IMR-90 (cell line): ENCODE data around the gene GLI1. TPM values are rescaled to one million over a fixed set of nuclear protein-coding genes. Genes with fewer than 3 reads are reported as not detected.

ENCODE experiments used
- ATAC-seq: fragments of 200-7000 bp; cut with Tn5 transposase; 2 replicates; pipeline ENCODE4 v1.9.1; 2020; ENCODE audit warnings: low read depth, mild to moderate bottlenecking, moderate library complexity
- BruUV-seq: library from RNA; stranded (reverse); fragments of 400-500 nt; replicated peaks from 2 replicates; lab custom pipeline; 2021; lab: Mats Ljungman, UMichigan
- CTCF ChIA-PET: fragments of 300-600 bp; formaldehyde crosslinking; extraction: SDS; loops from one replicate; lab custom pipeline; 2021; ENCODE audit warnings: antibody characterized with exemption; lab: Yijun Ruan, JAX
- POLR2A ChIA-PET: fragments of 300-600 bp; sonication (Branson Sonifier 250); formaldehyde crosslinking; loops from one replicate; lab custom pipeline; 2022; ENCODE audit warnings: antibody characterized with exemption; ENCODE audit not compliant: unreplicated experiment; lab: Charles Lee
- DNase-seq: peaks from one replicate; pipeline ENCODE4 v3.0.0; 2013
- H2AFZ ChIP-seq: replicated peaks from 2 replicates; pipeline ENCODE3; 2013; ENCODE audit warnings: low read length, mild to moderate bottlenecking; ENCODE audit not compliant: poor library complexity
- H2AK5ac ChIP-seq: 2 replicates; pipeline ENCODE4 v1.6.1; 2013; ENCODE audit warnings: low read depth, low read length, inconsistent platforms
- H2AK9ac ChIP-seq: replicated peaks from 2 replicates; pipeline ENCODE3; 2013; ENCODE audit warnings: mild to moderate bottlenecking, low read depth, low read length, moderate library complexity; ENCODE audit not compliant: poor library complexity
- H2BK120ac ChIP-seq: 2 replicates; pipeline ENCODE4 v1.6.1; 2013; ENCODE audit warnings: low read depth, low read length, inconsistent platforms
- H2BK15ac ChIP-seq: 3 replicates; pipeline ENCODE4 v1.6.1; 2013; ENCODE audit warnings: low read depth, low read length, inconsistent platforms
- H2BK20ac ChIP-seq: 2 replicates; pipeline ENCODE4 v1.6.1; 2013; ENCODE audit warnings: low read depth, mild to moderate bottlenecking, inconsistent platforms, low read length, moderate library complexity
- H2BK5ac ChIP-seq: 2 replicates; pipeline ENCODE4 v1.6.1; 2013; ENCODE audit warnings: mild to moderate bottlenecking, low read depth, low read length, inconsistent platforms; ENCODE audit not compliant: poor library complexity, severe bottlenecking
- H3K14ac ChIP-seq: replicated peaks from 2 replicates; pipeline ENCODE4 v1.6.1; 2013; ENCODE audit warnings: low read depth, low read length, inconsistent platforms
- H3K18ac ChIP-seq: 2 replicates; pipeline ENCODE4 v1.6.1; 2013; ENCODE audit warnings: low read depth, low read length, control low read depth
- H3K23ac ChIP-seq: 2 replicates; pipeline ENCODE4 v1.6.1; 2013; ENCODE audit warnings: low read depth, low read length, inconsistent platforms
- H3K27ac ChIP-seq: 2 replicates; pipeline ENCODE4 v1.5.1; 2013; ENCODE audit warnings: mild to moderate bottlenecking, control low read depth, low read length; ENCODE audit not compliant: insufficient read depth
- H3K27me3 ChIP-seq: 2 replicates; pipeline ENCODE4 v1.6.1; 2013; ENCODE audit warnings: low read length; ENCODE audit not compliant: control insufficient read depth, insufficient read depth
- H3K36me3 ChIP-seq: 2 replicates; pipeline ENCODE4 v1.6.1; 2013; ENCODE audit warnings: low read length, mixed read lengths; ENCODE audit not compliant: control insufficient read depth, insufficient read depth
- H3K4ac ChIP-seq: 2 replicates; pipeline ENCODE4 v1.6.1; 2013; ENCODE audit warnings: low read depth, low read length, inconsistent platforms
- H3K4me1 ChIP-seq: 2 replicates; pipeline ENCODE4 v1.6.1; 2013; ENCODE audit warnings: low read length, mixed read lengths; ENCODE audit not compliant: control insufficient read depth, insufficient read depth
- H3K4me2 ChIP-seq: 2 replicates; pipeline ENCODE4 v1.6.1; 2013; ENCODE audit warnings: low read depth, mild to moderate bottlenecking, control low read depth, low read length, moderate library complexity
- H3K4me3 ChIP-seq: 2 replicates; pipeline ENCODE4 v1.5.1; 2013; ENCODE audit warnings: low read depth, mild to moderate bottlenecking, control low read depth, low read length, moderate library complexity; ENCODE audit not compliant: insufficient read depth
- H3K56ac ChIP-seq: 2 replicates; pipeline ENCODE4 v1.6.1; 2013; ENCODE audit warnings: low read length, inconsistent platforms; ENCODE audit not compliant: insufficient read depth; ENCODE audit errors: extremely low read depth
- H3K79me1 ChIP-seq, 2 experiments: 2 replicates each; pipeline ENCODE4 v1.6.1; 2013; ENCODE audit warnings: low read length in 2 of 2, inconsistent platforms in 1 of 2, low read depth in 1 of 2
- H3K9ac ChIP-seq: 2 replicates; pipeline ENCODE4 v1.6.1; 2013; ENCODE audit warnings: low read depth, low read length, control low read depth
- H3K9me1 ChIP-seq: 2 replicates; pipeline ENCODE4 v1.6.1; 2013; ENCODE audit warnings: low read length, inconsistent platforms; ENCODE audit not compliant: insufficient read depth
- H3K9me3 ChIP-seq: 2 replicates; pipeline ENCODE4 v1.6.1; 2013; ENCODE audit warnings: low read length; ENCODE audit not compliant: control insufficient read depth, insufficient read depth
- H4K20me1 ChIP-seq: 2 replicates; pipeline ENCODE4 v1.6.1; 2013; ENCODE audit warnings: low read length, inconsistent platforms; ENCODE audit not compliant: insufficient read depth
- H4K5ac ChIP-seq: 2 replicates; pipeline ENCODE4 v1.6.1; 2013; ENCODE audit warnings: mild to moderate bottlenecking, low read depth, low read length, control low read depth
- H4K8ac ChIP-seq, 2 experiments: 2 replicates each; pipeline ENCODE4 v1.6.1; 2013; ENCODE audit warnings: low read depth in 2 of 2, low read length in 2 of 2, control low read depth in 1 of 2, inconsistent platforms in 1 of 2
- H4K91ac ChIP-seq: 2 replicates; pipeline ENCODE4 v1.6.1; 2013; ENCODE audit warnings: low read depth, low read length, inconsistent platforms; ENCODE audit not compliant: insufficient read depth
- BHLHE40 ChIP-seq: fragments of 150-350 bp; IDR thresholded peaks from 2 replicates; pipeline ENCODE4 v1.6.1; 2016; ENCODE audit warnings: mild to moderate bottlenecking, low read depth, low read length
- CEBPB ChIP-seq: IDR thresholded peaks from 2 replicates; pipeline ENCODE4 v1.6.1; 2012; ENCODE audit warnings: low read depth, low read length, improper control_type of control experiment
- CHD1 ChIP-seq: IDR thresholded peaks from 2 replicates; pipeline ENCODE4 v1.6.1; 2012; ENCODE audit warnings: low read depth, low read length, improper control_type of control experiment
- CTCF ChIP-seq: conservative IDR thresholded peaks from 2 replicates; pipeline ENCODE4 v1.5.1; 2012; ENCODE audit warnings: mild to moderate bottlenecking, low read depth, low read length, improper control_type of control experiment
- ELK1 ChIP-seq: fragments of 150-350 bp; IDR thresholded peaks from 2 replicates; pipeline ENCODE4 v1.6.1; 2016; ENCODE audit warnings: low read depth, mild to moderate bottlenecking, low read length, moderate library complexity, borderline replicate concordance
- FOS ChIP-seq: fragments of 150-350 bp; IDR thresholded peaks from 2 replicates; pipeline ENCODE4 v1.6.1; 2016; ENCODE audit warnings: low read depth, low read length
- MAFK ChIP-seq: IDR thresholded peaks from 2 replicates; pipeline ENCODE4 v1.6.1; 2012; ENCODE audit warnings: low read depth, low read length, improper control_type of control experiment
- MAZ ChIP-seq: IDR thresholded peaks from 2 replicates; pipeline ENCODE4 v1.6.1; 2012; ENCODE audit warnings: low read depth, mild to moderate bottlenecking, low read length, improper control_type of control experiment, moderate library complexity, borderline replicate concordance
- MXI1 ChIP-seq: IDR thresholded peaks from 2 replicates; pipeline ENCODE4 v1.6.1; 2012; ENCODE audit warnings: low read depth, mild to moderate bottlenecking, low read length, moderate library complexity, borderline replicate concordance
- NFE2L2 ChIP-seq: fragments of 150-350 bp; IDR thresholded peaks from 2 replicates; pipeline ENCODE4 v1.6.1; 2016; ENCODE audit warnings: low read depth, mild to moderate bottlenecking, low read length
- RAD21 ChIP-seq: IDR thresholded peaks from 2 replicates; pipeline ENCODE4 v1.6.1; 2012; ENCODE audit warnings: low read length, improper control_type of control experiment
- RCOR1 ChIP-seq: IDR thresholded peaks from 2 replicates; pipeline ENCODE4 v1.6.1; 2012; ENCODE audit warnings: mild to moderate bottlenecking, low read length, improper control_type of control experiment; ENCODE audit not compliant: insufficient replicate concordance
- RFX5 ChIP-seq: IDR thresholded peaks from 2 replicates; pipeline ENCODE4 v1.8.0; 2012; ENCODE audit warnings: low read depth, mild to moderate bottlenecking, low read length, moderate library complexity
- SMC3 ChIP-seq: fragments of 150-350 bp; IDR thresholded peaks from 2 replicates; pipeline ENCODE4 v1.6.1; 2016; ENCODE audit warnings: low read depth, mild to moderate bottlenecking, antibody characterized with exemption, low read length, moderate library complexity
- WGBS, 2 experiments: methylation state at CpG; one replicate each; pipeline versions ENCODE4 v1.1.5 to v1.1.7; 2013; ENCODE audit warnings: missing lambda C conversion rate in 2 of 2; ENCODE audit not compliant: insufficient read length in 1 of 2; ENCODE audit errors: extremely low coverage in 2 of 2; 5-methylcytosine and 5-hydroxymethylcytosine counted together
- dilution Hi-C: fragments of 300-500 bp; cut with HindIII; formaldehyde crosslinking; loops from one replicate; pipeline ENCODE4 v1.14.3; 2018; ENCODE audit warnings: low sequenced_read_pairs; ENCODE audit not compliant: unreplicated experiment
- in situ Hi-C: fragments of 300-500 bp; cut with MboI; formaldehyde crosslinking; loops from 3 replicates; pipeline ENCODE4 v1.14.3; 2019; ENCODE audit warnings: low sequenced_read_pairs, inconsistent platforms, mixed read lengths
- intact Hi-C: fragments of 100-400 bp; cut with micrococcal nuclease; formaldehyde crosslinking; loops from 2 replicates; pipeline ENCODE4 v1.10.0; 2022
- polyA plus RNA-seq, 3 experiments: library from polyadenylated mRNA; depleted of rRNA; stranded (reverse); fragments of >200 nt; gene quantifications; 2 replicates each; pipeline ENCODE4 v1.2.3, GENCODE V29; 2012; ENCODE audit warnings: low replicate concordance in 1 of 3
- total RNA-seq: library from RNA; depleted of rRNA; stranded (reverse); fragments of >200 nt; gene quantifications from 2 replicates; pipeline ENCODE4 v1.2.3, GENCODE V29; 2012
- TF ChIP-seq, protein P1 (sequence below): fragments of 150-350 bp; IDR thresholded peaks from 2 replicates; pipeline ENCODE4 v1.6.1; 2017; ENCODE audit warnings: mild to moderate bottlenecking, antibody characterized with exemption, low read length, low read depth

Gene GLI1
- total and polyA plus RNA-seq, 2 of the 4 experiments (the other 2 are of a cell fraction) = 1.3 to 3.8 TPM

GRCh38 chr12:57470286-57470969 lies 10.8 kb downstream of the GLI1 start:
- Histone ChIP-seq H3K36me3 (no peaks in the 10 kb centered on the region), H3K56ac (no peak overlapping the region), H3K4me2 (no peak overlapping the region), H3K27ac (no peak overlapping the region), H2AK9ac (peak overlapping the region; percentile 13), H2BK5ac (no peak overlapping the region), H2AFZ (no peak overlapping the region), H3K9me1 (peaks cover 6% of the 10 kb centered on the region; the same call in 1 of the 2 replicates), H3K4me1 (0 out of 2 replicates have a peak, but pooled peaks cover under 1% of the 10 kb centered on the region), H2AK5ac (no peak overlapping the region), H3K9ac (no peak overlapping the region), H3K9me3 (no peaks in the 10 kb centered on the region; the same call in 1 of the 2 replicates), H3K23ac (no peak overlapping the region), H3K14ac (no peak overlapping the region), H3K27me3 (peaks cover 42% of the 10 kb centered on the region), H2BK120ac (no peak overlapping the region), H3K18ac (no peak overlapping the region), H4K20me1 (no peaks in the 10 kb centered on the region), H3K4ac (no peak overlapping the region), H2BK15ac (no peak overlapping the region), H4K5ac (no peak overlapping the region), H4K91ac (no peak overlapping the region), H3K79me1 (no peaks in the 10 kb centered on the region), H4K8ac (no peak overlapping the region), H3K4me3 (no peak overlapping the region), H2BK20ac (no peak overlapping the region)
- intact Hi-C loops (no loop called here), in situ Hi-C loops (no loop called here), dilution Hi-C loops (no loop called here)
- ATAC-seq (no peak), DNase-seq (no peak)
- BruUV-seq = no TSS peak
- TF ChIP-seq FOS = no peak
- TF ChIP-seq MAFK = no peak
- TF ChIP-seq CEBPB = no peak
- TF ChIP-seq, protein P1, sequence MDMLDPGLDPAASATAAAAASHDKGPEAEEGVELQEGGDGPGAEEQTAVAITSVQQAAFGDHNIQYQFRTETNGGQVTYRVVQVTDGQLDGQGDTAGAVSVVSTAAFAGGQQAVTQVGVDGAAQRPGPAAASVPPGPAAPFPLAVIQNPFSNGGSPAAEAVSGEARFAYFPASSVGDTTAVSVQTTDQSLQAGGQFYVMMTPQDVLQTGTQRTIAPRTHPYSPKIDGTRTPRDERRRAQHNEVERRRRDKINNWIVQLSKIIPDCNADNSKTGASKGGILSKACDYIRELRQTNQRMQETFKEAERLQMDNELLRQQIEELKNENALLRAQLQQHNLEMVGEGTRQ = no peak
- no peak for TF ChIP-seq CTCF
- TF ChIP-seq RFX5 = no peak
- TF ChIP-seq SMC3 = no peak
- TF ChIP-seq MXI1 = no peak
- TF ChIP-seq MAZ = no peak
- TF ChIP-seq RCOR1 = no peak
- TF ChIP-seq BHLHE40 = no peak
- no peak for TF ChIP-seq ELK1
- TF ChIP-seq CHD1 = no peak
- no peak for TF ChIP-seq RAD21
- no peak for TF ChIP-seq NFE2L2
- ChIA-PET POLR2A (no interaction called here), CTCF (interaction anchor here (0.6 kb wide), 1 partner anchor 12 kb away, joined by 3 read pairs; no protein-coding TSS in a partner anchor)
- 97% methylated on average over 5 of the region's 14 CpGs; no CpG with 5 or more reads in 1 of the 2 experiments for WGBS, 2 experiments
